Measurements from ENCODE around the gene DPM3. TPM values are rescaled to one million over a fixed set of nuclear protein-coding genes. Genes with fewer than 3 reads are reported as not detected.

The DPM3 gene
- total and polyA plus RNA-seq, 2 of the 13 experiments (the other 11 are each of a cell fraction or from before 2014, with no cell fraction given), result 23.2 to 53.4 TPM

DNA sequence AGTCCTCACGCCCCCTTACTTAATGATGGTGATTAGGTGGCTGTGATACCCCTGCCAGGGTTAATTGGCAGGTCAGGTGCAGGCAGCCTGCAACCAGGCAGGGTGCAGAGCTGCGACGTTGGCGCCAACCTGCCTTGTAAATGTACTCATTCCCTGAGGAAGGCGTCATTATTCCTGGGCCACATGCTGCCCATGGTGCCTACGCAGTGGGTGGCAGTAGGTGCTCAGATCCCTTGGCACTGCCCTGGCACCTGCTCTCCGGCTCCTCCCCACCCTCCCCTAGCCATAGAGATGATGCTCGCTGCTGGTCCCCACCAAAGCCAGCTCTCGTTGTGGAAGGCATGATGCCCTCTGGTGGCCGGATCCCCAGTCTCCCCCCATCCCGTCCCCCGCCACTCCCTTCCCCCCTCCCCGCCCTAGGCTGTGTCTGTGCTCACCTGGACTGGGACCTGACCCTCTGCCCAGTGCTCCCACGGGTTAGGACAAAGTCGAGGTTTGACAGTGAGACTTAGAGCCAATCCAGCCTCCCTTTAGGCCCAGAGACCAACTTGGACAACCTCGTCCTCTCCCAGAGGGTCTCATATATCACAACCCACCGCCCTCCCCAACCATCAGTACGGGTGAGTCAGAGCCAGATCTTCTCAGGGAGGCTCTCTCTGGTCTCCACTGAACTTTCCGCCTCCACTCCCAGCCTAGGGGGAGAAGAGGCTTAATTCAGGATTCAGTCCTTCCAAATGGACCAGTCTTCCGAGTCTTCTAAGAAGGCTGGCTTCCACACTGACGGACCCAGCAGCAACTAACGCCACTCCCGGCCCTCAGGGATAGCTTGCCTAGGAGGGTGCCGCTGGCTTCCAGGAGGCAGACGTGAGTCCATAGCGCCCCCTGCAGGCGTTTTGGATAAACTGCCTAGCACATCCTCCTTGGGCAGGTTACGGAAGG lies 27.1 kb upstream of the DPM3 start (continued):
- TF ChIP-seq NRL (CRISPR knock-in tag; IDR thresholded peaks at IDR 0.05; ENCODE audit: borderline replicate concordance) (peak; percentile 66; the same call in 1 of the 2 replicates), ZNF10 (CRISPR knock-in tag; IDR thresholded peaks at IDR 0.05; ENCODE audit: borderline replicate concordance, low read depth) (no peak), DR1 (CRISPR knock-in tag; IDR thresholded peaks at IDR 0.05) (no peak), PTBP1 (IDR thresholded peaks at IDR 0.05; ENCODE audit: low read depth, low read length, poor library complexity, severe bottlenecking) (no peak), REL (CRISPR knock-in tag; conservative IDR thresholded peaks at IDR 0.05) (no peak), ELF4 (CRISPR knock-in tag; IDR thresholded peaks at IDR 0.05; ENCODE audit: borderline replicate concordance) (no peak), ZNF878 (CRISPR knock-in tag; IDR thresholded peaks at IDR 0.05) (no peak), RELA (CRISPR knock-in tag; IDR thresholded peaks at IDR 0.05) (no peak), SP1 (IDR thresholded peaks at IDR 0.05) (no peak), SP1 (CRISPR knock-in tag; IDR thresholded peaks at IDR 0.05) (no peak), GPBP1L1 (CRISPR knock-in tag; IDR thresholded peaks at IDR 0.05) (no peak), SAP130 (CRISPR knock-in tag; IDR thresholded peaks at IDR 0.05; ENCODE audit: low read depth) (peak; percentile 65), PRMT3 (CRISPR knock-in tag; IDR thresholded peaks at IDR 0.05; ENCODE audit: borderline replicate concordance, low read depth) (no peak), HOXD1 (CRISPR knock-in tag; IDR thresholded peaks at IDR 0.05) (no peak), SRSF4 (IDR thresholded peaks at IDR 0.05; ENCODE audit: low read depth, low read length, poor library complexity, severe bottlenecking) (no peak), MTA3 (CRISPR knock-in tag; IDR thresholded peaks at IDR 0.05) (no peak), GPN1 (CRISPR knock-in tag; IDR thresholded peaks at IDR 0.05; ENCODE audit: borderline replicate concordance) (no peak)
- TF ChIP-seq, protein P1, sequence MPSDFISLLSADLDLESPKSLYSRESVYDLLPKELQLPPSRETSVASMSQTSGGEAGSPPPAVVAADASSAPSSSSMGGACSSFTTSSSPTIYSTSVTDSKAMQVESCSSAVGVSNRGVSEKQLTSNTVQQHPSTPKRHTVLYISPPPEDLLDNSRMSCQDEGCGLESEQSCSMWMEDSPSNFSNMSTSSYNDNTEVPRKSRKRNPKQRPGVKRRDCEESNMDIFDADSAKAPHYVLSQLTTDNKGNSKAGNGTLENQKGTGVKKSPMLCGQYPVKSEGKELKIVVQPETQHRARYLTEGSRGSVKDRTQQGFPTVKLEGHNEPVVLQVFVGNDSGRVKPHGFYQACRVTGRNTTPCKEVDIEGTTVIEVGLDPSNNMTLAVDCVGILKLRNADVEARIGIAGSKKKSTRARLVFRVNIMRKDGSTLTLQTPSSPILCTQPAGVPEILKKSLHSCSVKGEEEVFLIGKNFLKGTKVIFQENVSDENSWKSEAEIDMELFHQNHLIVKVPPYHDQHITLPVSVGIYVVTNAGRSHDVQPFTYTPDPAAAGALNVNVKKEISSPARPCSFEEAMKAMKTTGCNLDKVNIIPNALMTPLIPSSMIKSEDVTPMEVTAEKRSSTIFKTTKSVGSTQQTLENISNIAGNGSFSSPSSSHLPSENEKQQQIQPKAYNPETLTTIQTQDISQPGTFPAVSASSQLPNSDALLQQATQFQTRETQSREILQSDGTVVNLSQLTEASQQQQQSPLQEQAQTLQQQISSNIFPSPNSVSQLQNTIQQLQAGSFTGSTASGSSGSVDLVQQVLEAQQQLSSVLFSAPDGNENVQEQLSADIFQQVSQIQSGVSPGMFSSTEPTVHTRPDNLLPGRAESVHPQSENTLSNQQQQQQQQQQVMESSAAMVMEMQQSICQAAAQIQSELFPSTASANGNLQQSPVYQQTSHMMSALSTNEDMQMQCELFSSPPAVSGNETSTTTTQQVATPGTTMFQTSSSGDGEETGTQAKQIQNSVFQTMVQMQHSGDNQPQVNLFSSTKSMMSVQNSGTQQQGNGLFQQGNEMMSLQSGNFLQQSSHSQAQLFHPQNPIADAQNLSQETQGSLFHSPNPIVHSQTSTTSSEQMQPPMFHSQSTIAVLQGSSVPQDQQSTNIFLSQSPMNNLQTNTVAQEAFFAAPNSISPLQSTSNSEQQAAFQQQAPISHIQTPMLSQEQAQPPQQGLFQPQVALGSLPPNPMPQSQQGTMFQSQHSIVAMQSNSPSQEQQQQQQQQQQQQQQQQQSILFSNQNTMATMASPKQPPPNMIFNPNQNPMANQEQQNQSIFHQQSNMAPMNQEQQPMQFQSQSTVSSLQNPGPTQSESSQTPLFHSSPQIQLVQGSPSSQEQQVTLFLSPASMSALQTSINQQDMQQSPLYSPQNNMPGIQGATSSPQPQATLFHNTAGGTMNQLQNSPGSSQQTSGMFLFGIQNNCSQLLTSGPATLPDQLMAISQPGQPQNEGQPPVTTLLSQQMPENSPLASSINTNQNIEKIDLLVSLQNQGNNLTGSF (CRISPR knock-in tag; IDR thresholded peaks at IDR 0.05), result no peak
- TF ChIP-seq, protein P2, sequence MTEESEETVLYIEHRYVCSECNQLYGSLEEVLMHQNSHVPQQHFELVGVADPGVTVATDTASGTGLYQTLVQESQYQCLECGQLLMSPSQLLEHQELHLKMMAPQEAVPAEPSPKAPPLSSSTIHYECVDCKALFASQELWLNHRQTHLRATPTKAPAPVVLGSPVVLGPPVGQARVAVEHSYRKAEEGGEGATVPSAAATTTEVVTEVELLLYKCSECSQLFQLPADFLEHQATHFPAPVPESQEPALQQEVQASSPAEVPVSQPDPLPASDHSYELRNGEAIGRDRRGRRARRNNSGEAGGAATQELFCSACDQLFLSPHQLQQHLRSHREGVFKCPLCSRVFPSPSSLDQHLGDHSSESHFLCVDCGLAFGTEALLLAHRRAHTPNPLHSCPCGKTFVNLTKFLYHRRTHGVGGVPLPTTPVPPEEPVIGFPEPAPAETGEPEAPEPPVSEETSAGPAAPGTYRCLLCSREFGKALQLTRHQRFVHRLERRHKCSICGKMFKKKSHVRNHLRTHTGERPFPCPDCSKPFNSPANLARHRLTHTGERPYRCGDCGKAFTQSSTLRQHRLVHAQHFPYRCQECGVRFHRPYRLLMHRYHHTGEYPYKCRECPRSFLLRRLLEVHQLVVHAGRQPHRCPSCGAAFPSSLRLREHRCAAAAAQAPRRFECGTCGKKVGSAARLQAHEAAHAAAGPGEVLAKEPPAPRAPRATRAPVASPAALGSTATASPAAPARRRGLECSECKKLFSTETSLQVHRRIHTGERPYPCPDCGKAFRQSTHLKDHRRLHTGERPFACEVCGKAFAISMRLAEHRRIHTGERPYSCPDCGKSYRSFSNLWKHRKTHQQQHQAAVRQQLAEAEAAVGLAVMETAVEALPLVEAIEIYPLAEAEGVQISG (CRISPR knock-in tag; IDR thresholded peaks at IDR 0.05), result peak; percentile 96
